Measurements from ENCODE around the gene VEZT.
"Not testable (repeated sequence)": the region's sequence is repeated elsewhere in the genome, so short reads cannot be mapped to it uniquely, and the experiment has no call there.

VEZT gene

DNA sequence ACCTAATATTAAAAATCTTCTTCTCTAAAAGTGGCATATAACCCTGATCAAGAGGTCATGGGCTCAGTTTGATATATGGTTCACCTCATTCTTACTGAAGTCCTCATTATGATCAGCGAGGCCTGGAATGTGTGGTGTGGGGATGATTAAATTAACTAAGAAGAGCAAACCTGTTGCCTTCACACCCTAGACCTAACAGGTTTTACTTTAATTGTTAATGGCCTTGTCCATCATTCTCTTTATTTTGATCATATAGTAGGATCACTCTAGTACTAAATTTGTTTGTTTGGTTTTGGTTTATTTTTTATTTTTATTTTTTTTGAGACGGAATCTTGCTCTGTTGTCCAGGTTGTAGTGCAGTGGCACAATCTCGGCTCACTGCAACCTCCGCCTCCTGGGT is 43.5 kb downstream of the VEZT start:
- DNase-seq = no peak

DNA sequence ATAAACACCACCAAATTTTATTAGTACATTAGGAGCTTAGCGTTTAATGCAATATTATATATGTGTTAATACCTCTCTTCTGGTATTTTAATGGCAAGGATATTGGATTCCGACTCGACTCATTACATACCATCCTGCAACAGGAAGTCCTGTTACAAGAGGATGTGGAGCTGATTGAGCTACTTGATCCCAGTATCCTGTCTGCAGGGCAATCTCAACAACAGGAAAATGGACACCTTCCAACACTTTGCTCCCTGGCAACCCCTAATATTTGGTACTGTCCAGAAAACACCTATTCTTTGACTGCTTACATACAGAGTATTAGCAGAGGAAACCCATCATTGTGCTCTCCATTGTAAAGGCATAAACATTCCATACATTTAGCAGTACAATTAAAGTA is 45.2 kb downstream of the VEZT start:
- peak; percentile 15 for DNase-seq

DNA sequence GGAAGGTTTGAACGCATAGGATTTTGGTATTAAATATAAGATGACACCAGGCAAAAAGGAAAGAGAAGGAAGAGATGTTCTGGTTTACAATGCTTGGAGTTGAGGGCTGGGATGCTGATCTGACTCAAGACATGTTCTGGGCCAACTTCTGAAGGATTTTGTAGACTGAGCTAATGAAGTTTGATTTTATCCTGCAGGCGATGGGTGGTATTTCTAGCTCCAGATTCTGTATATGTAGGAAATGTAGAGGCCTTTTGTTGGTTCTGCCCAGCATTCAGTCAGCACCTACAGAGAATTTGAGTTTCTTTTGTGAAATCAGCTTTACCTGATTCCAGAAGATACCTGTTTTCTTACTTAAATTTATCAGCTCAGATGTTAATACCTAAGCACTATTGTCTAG is 48.2 kb downstream of the VEZT start:
- DNase-seq = no peak

DNA sequence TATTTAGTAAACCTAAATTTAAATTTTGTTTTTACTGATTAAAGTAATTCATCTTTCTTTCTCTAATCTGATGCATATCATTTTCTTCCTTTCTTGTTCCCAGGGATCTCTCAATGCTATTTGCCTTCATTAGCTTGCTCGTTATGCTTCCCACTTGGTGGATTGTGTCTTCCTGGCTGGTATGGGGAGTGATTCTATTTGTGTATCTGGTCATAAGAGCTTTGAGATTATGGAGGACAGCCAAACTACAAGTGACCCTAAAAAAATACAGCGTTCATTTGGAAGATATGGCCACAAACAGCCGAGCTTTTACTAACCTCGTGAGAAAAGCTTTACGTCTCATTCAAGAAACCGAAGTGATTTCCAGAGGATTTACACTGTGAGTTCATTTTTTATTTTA is 48.6 kb downstream of the VEZT start:
- DNase-seq = no peak

DNA sequence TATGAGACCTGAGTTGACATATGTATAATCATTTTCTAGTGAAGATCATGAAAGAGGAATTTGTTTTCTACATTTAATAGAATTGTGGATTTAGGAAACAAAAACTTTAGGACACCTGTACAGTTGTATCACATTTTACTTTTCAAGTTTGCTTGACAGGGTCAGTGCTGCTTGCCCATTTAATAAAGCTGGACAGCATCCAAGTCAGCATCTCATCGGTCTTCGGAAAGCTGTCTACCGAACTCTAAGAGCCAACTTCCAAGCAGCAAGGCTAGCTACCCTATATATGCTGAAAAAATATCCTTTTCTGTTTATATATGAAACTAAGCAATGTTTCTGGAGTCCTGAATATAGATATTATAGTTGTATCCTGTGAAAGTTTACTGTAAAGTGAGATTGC is 52.3 kb downstream of the VEZT start:
- no peak for DNase-seq

DNA sequence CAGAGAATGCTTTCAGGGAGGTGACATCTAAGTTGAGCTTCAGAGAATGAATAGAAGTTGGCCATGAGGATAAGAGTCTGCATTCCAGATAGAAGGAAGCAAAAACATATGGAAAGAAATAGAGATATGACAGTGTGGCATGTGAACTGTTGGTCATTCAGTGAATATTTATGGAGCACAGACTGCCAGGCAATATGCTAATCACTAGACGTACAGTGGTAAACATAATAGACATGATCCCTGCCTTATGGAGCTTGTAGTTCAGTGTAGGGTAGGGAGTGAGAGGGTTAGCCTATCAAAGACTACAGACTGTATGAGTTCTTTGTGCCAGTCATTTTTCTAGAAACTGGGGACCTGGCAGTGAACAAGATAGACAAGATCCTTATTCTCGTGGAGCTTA is 53.9 kb downstream of the VEZT start:
- DNase-seq = no peak

DNA sequence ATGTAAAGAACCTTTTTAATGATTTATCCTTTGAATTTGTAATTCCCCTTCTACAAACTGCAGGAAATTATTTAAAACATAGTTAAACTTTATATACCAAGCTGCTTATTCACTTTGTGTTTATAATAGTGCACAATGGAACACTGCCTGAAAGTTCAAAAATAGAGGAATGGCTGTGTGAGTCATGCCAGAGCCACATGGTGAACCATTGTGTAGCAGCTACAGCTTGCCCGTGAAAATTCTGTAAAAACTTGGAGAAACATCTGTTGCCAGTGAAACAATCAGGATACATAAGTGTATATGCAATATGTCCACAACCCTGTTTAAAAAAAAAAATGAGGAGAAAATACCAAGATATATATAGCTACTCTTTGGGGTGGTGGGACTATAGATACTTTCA is 59.5 kb downstream of the VEZT start:
- no peak for DNase-seq

DNA sequence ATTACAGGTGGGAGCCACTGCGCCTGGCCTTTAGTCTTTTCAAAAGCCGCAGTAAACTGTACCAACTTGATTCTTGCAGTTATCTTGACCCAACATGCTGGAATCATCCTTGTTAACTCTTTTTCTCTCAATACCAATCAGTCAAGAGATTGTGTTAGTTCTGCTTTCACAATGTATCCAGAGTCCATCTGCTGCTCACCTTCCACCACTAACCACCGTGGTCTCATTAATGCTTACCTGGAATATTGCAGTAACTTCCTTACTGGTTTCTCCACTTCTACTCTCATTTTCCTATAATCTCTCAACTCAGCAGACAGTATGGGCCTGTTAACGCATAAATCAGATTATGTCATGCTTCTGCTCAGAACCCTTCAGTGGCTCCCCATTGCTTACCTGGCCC is 62.2 kb downstream of the VEZT start:
- DNase-seq = no peak

DNA sequence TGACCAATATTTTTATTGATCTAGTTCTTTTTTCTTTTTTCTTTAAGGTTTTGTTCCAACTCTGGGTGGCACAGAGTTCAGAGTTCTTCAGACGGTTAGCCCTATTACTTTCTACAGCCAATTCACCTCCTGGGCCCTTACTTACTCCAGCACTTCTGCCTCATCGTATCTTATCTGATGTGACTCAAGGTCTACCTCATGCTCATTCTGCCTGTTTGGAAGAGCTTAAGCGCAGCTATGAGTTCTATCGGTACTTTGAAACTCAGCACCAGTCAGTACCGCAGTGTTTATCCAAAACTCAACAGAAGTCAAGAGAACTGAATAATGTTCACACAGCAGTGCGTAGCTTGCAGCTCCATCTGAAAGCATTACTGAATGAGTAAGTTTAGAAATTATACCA is 64.7 kb downstream of the VEZT start:
- DNase-seq = no peak

DNA sequence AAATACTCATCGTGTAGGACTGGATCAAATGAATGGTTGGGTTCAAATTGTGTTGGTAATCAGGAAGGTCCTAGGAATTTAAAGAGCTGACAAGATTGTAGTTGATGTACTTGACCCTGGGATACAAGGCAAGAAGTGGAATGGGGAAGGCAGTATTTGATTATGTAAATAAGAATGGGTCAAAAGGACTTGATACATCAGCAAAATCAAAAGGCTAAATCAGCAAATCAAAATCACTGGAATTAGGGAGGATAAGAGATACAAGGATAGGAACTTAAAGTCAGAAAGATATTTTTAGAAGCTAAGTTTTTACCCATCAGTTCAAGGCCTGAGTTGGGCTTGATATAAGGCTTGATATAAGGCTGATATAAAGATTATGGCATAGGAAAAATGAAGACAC is 65.8 kb downstream of the VEZT start:
- DNase-seq = no peak

DNA sequence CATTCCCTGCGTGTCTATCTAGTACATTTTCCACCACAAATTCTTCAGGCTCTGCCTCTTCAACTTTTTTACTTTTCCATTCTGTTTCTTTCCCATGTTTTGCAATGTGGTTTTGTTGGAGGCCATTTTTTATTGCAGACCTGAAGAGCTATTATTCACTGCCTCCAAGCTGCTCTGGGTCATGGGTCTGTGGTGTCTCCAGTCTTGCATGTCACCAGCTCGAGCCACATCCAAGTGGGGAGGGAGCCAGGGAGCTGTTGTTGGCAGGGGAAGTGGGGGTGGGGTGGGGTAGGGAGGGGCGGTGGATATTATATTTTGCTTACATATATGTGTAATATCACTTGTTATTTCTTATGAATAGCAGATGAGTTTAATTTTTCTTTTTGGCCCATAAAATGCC is 69.1 kb downstream of the VEZT start:
- DNase-seq = no peak

DNA sequence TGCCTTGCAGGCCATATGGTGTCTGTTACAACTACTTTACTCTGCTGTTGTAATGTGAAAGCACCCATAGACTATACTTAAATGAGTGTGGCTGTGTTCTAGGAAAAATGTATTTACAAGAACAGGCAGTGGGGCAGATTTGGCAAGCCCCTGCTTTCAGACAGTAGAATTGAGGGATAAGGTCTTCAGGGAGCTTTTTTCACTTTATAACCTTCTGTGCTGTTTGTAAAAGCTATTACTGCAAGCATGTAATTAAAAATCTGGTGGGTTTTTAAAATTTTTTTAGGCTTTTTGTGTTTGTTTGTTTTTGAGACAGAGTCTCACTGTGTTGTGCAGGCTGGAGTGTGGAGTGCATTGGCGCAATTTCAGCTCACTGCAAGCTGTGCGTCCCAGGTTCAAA is 73.9 kb downstream of the VEZT start:
- no peak for DNase-seq

DNA sequence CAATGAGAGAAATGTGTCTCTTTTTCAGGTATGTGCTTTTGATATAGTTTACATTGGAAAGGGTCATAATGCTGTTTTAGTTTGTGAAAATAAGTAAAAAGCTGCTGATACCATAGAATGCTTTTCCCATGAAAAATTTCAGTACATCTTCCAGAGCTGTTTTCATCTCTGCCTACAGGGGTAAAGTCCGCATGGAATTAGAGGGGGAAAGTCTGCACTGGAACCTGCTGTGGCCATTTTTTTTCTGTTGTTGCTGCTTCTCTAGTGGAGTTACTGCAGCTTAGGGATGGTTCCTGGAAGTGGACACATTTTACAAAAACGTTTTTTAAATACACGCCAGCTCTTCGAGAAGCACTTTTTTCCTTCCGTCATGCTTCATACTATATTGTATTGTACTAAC is 81.3 kb downstream of the VEZT start:
- no peak for DNase-seq

DNA sequence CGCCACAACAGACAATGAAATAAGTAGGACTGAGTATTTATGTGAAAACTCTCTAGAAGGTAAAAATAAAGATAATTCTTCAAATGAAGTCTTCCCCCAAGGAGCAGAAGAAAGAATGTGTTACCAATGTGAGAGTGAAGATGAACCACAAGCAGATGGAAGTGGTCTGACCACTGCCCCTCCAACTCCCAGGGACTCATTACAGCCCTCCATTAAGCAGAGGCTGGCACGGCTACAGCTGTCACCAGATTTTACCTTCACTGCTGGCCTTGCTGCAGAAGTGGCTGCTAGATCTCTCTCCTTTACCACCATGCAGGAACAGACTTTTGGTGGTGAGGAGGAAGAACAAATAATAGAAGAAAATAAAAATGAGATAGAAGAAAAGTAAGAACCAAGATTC is 82.7 kb downstream of the VEZT start:
- DNase-seq = no peak

DNA sequence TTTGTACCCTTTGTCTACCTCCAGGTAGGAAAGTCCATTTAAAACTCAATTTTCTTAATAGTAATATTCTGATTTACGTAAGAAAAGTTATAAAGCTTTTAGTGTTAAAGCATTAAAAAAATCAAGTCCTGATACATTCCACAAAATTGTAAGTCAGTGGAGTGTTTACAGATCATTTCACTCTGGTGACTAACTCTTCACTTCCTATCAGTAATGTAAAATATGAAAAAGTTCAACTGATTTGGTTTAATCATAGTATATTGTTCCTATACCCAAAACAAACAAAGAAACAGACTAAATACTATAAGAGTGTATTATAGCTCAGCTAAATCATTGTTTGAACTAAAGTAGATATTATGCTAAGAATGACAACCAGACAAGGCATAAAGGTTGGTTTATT is 85.9 kb downstream of the VEZT start:
- no peak for DNase-seq

DNA sequence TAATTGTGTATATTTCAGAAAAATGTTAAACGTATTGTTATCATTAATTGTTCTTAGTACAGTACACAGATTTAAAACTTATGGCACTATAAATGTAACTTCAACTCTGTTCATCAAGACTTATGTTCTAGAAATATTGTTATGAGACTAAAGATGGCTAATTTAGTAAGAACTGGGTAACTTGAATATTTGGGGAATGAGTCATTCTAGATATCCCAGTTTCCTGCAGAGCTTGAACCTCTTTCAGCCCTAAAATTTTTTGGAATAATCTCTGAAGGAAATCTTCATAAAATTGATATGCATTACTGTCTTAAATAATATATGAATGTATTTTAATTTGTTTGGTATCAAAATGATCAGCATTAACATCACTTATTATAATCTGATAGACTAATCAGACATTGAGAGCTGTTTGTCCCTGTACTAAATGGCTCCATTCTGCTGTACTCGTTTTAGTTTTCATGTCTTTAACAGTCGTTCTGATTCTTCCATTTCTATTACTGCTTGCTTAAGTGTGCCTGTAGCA is 87.1 kb downstream of the VEZT start:
- no peak for DNase-seq

DNA sequence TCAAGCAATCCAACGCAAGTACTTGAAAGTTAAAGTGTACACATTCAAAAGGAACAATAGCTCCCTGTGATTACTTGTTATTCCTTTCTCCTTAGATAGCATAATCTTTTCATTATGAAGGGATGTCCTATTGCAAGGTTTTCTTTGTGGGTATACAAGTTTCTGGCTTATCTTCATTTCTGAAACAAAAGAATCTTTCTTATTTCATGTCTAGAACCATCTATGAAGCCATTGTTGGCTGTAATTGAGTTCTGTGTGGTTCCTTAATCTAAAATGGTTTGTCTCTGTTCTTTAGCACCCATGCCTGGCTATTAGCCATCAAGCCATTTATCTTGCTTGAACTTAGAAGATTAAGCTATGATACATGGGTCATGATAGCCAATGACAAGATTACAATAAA is 95.0 kb downstream of the VEZT start:
- no peak for DNase-seq

DNA sequence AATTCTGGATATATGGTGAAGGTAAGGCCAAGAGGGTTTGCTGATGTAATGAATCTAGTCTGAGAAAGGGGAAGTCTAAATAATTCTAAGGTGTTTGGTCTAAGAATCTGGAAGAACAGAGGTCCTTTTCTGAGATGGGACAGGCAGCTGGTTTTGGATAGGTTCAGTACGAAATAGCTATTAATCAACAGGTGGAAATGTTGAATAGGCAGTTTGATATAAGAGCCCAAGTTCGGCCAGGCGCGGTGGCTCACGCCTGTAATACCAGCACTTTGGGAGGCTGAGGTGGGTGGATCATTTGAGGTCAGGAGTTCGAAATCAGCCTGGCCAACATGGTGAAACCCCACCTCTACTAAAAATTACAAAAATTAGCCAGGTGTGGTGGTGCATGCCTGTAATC is 97.1 kb downstream of the VEZT start:
- not testable (repeated sequence) for DNase-seq

DNA sequence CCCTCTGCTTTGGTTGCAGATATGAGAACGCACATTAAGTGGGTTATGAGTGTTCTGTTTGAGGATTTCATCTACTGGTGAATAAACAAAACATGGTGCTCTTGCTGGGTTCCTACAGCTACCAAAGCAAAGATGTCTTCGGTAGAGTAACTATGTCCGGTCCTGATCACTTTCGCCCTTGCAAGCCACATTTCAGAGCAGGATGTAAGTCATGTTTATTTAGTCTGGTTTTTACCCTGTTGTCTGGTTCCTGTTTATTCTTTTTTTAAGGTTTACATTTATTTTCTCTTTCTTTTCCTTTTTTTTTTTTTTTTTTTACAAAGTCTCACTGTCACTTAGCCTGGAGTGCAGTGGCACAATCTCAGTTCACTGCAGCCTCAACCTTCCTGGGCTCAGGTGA is 99.2 kb downstream of the VEZT start:
- no peak for DNase-seq

DNA sequence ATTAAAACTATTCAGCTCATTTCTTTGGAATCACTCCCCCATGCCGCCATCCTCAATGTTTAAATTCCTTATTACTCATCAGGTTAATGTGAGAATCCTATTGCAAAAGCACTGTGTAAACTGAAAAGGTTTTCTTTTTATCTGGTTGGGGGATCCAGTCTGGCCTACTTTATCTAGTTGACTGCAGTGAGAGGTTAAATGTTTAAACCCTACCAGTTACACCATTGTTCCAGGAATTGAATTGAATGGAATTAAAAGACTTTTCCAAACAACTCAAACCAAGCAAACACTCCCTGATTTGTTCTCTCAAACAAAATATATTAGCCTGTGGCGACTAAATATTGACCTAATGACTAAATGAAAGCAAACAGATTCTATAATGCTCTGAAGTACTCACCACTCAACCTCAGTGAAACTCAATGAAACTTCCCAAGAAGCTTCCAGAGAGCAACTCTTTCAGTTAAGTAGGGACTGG is 100.5 kb downstream of the VEZT start:
- no peak for DNase-seq

DNA sequence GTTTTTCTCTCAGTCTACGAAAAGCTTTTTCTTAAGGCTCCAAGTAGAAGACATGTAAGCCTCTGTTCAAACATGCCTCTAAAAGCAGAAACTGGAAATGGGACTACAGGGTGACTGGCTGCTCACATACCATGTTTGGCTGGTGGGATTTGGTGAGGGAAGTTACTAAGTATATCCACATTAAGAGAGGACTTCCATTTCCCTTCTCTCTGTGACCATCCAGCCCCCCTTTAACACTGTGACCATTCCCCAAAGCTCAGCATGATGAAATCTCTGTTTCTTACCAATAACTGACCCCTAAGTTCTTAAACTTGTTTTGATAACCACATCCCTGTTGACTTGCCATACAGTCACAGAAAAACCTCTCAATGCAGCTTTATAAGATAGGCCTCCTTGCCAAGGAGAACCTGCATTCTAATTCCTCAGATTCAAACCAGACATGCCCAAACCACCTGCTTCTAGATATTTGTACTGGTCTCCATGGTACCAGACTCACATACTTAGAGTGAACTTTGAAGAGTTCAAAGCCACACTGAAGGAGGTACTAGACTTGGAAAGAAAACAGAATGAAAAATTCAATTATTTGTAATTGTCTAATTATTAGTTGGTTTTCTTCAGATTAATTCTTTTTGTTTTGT is 102.2 kb downstream of the VEZT start:
- no peak for DNase-seq

DNA sequence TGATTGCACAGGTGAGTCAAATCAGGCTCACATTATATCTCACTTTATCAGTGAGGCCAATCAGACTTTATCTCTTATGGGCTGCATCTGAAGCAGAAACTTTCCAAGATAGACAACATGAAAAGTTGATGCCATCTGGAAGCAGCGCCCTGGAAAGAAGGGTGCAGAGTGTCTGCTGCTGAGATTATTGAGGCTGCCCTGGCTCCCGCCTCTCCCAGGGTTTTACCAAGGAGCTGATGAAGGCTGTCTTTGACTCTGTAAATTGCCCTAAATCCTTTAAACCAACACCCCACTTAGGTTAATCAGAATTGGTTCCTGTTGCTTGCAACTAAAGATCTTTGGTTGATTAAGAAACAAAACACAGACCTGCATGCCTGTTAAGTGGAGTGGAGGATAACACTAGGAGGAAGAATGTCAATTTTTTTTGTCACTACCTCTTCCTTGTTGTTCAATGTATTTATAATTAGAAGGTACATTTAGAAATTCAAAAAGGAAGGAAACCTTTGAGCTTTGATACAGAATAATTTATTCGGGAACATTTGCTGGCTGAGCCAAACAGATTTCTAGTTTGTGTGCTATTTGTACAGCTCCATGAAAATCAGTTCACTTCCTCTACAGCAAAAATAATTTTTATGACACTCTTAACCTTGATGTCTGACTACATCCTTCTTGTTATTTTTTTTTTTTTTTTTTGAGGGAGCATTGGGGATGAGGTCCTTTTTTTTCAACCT is 104.1 kb downstream of the VEZT start:
- DNase-seq = no peak

DNA sequence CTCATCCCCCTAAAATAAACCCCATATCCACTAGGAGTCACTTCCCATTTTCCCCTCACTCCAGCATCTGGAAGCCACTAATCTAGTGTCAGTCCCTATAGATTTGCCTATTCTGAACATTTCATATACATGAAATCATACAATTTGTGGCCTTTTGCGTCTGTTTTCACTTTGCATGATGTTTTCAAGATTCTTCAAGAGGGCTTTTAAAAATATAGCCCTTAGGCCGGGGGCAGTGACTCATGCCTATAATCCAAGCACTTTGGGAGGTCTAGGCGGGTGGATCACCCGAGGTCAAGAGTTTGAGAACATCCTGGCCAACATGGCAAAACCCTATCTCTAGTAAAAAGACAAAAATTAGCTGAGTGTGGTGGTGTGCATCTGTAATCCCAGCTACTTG is 104.7 kb downstream of the VEZT start:
- no peak for DNase-seq

DNA sequence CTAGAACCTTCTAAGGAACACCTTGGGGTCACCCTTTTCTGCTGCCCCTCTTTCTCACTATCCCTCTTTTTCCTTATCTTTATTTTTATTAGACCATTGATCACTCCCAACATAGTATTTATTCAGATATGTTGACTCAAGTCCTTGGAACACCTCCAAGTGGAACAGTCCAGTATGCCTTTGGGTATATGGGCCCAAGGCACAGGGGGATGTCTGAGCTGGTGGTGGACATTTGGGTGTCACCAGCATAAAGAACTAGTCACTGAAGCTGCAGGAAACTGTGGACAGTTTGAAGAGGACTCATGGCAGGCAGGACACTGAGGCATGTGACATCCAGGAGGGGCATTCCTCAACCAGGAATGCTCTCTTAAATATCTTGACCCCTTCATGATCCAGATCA is 105.6 kb downstream of the VEZT start:
- DNase-seq = no peak

DNA sequence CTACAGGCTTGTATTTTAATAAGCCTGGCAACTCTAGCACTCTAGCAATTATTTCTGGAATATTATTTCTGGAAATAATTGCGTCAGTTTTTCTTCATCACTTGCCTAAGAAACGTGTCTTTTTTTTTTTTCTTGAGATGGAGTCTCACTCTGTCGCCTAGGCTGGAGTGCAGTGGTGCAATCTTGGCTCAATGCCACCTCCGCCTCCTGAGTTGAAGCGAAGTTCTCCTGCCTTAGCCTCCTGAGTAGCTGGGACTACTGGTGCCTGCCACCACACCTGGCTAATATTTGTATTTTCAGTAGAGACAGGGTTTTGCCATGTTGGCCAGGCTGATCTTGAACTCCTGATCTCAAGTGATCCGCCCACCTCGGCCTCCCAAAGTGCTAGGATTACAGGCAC is 106.6 kb downstream of the VEZT start:
- DNase-seq = not testable (repeated sequence)
